Esophagus mucosa (tissue), 1 donor: ENCODE measurements around the gene AP1S3. TPM values are rescaled to one million over a fixed set of nuclear protein-coding genes. Genes with fewer than 3 reads are reported as not detected.
"Not testable (repeated sequence)": the region's sequence is repeated elsewhere in the genome, so short reads cannot be mapped to it uniquely, and the experiment has no call there.

Source experiments
- ATAC-seq: fragments of 200-7000 bp; cut with Tn5 transposase; one replicate; pipeline ENCODE4 v1.9.1; 2020
- total RNA-seq: library from RNA; stranded (reverse); gene quantifications from one replicate; pipeline ENCODE4 v1.2.4, GENCODE V29; 2023
- donor health status: DM: yes; HTN: yes; CAD: no.

Gene AP1S3
- 20.8 TPM for total RNA-seq

DNA sequence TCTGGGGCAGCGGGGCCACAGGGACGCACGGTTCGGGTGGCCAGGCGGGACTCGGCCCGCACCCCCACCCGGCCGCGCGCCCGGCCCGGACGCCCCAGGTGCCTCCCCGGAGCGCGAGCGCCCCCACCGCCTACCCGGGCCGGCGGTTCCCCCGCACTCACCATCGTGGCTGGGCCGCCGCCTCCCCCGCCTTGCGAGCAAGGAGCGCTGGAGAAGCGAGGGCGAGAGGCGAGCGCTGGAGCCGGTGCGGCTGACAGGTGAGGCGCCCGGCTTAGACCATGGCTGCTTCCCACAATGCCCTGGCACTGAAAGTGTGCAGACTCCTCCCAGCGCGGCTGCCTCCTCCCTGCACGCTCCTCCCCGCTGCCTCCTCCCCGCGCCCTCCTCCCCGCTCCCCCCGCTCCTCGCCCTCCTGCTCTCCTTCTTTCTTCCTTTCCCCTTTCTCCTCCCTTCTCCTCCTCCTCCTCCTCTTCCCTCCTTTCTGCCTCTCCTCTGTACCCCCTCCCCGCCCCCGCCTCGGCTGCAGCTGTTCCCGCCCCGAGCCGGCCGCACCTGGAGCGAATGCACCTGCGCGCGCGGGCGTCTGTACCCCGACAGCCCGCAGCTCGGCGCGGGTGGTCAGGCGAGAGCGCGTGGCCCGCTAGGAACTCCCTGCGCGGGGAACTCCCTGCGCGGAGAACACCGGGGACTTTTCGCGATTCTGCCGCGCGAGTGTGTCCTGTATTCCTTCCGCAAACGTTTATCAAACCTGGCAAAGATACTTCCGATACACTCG, at the start of gene AP1S3:
AP1S3 (minus strand) TSS at position 296 of the 775 bp plus-strand sequence; CDS start at position 164, 132 bp downstream.
- ATAC-seq, result peak; percentile 95

- peak; percentile 69 for ATAC-seq
Observed at GRCh38 chr2:223887127-223887526, 49.7 kb upstream of the AP1S3 start.

GRCh38 chr2:223886726-223887125, 49.3 kb upstream of the AP1S3 start:
- ATAC-seq, result no peak

DNA sequence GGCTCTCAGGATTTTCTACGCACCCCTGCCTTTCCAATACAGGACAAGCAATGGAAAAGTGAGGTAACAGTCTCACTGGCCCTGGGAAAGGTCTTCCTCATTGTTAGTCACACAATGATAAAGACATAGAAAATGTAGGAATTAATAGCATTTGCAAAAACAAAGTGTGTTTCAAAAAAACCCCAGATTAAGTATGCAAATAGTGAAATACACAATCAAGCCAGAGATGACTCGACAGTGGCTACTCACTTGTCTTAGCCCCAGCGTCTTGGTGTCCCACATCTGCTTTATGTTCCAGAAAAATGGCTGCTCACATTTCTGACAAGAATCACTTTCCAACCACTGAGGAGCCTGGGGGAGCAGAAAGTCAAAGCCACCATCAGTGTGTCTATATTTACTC, 47.0 kb upstream of the AP1S3 start:
- no peak for ATAC-seq

DNA sequence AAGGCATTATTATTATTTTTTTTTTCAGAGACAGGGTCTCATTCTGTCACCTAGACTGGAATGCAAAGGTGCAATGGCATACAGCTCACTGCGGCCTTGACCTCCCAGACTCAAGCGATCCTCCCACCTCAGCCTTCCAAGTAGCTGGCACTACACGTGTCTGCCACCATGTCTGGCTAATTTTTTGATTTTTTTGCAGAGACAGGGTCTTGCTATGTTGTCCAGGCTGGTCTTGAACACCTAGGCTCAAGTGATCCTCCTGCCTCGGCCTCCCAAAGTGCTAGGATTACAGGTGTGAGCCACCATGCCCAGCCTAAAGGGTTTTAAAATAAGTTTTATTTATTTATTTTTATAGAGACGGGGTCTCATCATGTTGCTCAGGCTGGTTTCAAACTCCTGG, 45.3 kb upstream of the AP1S3 start:
- ATAC-seq, result no peak

DNA sequence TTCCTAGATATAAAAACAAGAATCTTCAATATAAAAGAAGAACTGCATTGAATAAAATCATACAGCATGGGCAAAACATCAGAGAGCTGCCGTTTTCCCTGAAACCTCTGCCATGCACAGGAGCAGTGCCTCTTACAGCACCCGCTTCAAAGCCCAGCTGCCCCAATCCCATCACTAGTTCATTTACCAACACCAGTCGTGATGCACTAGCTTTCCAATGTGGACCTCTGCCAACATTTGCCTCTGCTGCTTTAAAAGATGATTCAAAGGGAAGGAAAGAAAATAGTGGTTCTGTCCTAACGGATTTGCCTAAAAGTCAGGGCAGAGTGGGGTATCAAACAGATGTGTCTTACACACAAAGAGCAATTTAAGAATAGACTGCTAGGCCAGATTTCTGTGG, 43.4 kb upstream of the AP1S3 start:
- ATAC-seq, result no peak

GRCh38 chr2:223877721-223878410, 40.5 kb upstream of the AP1S3 start:
- ATAC-seq, result no peak

DNA sequence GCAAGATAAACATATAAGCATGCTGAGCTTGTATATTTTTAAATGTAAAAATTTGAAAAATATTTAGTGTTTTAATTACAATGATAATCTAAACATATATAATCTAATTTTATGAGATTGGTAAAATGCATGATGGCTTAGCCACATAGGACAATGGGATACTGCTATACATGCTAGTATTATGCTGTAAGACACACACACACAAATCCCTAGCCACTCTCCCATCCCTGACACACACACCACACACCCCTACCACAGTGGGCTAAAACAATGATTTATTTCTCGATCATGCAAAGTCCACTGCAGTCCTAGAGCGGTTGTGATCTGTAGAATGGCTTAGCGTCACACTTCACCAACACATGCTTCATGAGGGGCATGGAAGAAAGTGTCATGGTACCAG, 36.3 kb upstream of the AP1S3 start:
- no peak for ATAC-seq

GRCh38 chr2:223872772-223873171, 35.4 kb upstream of the AP1S3 start:
- ATAC-seq, result not testable (repeated sequence)

- not testable (repeated sequence) for ATAC-seq
Observed at GRCh38 chr2:223871661-223872060, 34.3 kb upstream of the AP1S3 start.

DNA sequence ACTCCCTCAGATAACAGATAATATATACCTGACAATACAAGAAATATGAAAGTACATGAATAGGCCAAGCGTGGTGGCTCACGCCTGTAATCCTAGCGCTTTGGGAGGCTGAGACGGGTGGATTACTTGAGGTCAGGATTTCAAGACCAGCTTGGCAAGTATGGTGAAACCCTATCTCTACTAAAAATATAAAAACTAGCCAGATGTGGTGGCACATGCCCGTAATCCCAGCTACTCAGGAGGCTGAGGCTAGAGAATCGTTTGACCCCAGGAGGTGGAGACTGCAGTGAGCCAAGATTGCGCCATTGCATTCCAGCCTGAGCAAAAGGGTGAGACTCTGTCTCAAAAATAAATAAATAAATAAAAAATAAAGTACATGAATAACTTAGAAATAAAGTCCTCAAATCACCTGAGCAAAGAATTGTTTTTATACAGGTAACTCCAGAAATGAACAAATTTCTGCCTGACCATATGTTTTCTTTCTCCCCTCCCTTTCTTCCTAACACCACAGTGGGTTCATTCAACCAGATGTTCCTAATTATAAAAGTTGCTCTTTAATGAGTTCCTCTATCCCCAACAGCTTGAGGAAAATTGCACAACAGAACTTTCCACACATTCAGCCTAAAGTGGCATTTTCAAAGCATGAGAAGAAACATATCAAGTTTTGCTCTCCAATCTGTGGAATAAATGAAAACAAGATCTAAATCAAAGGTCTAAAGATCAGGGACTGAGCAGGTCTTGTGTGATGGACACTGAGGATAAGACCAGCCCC, 33.6 kb upstream of the AP1S3 start:
- ATAC-seq, result no peak

DNA sequence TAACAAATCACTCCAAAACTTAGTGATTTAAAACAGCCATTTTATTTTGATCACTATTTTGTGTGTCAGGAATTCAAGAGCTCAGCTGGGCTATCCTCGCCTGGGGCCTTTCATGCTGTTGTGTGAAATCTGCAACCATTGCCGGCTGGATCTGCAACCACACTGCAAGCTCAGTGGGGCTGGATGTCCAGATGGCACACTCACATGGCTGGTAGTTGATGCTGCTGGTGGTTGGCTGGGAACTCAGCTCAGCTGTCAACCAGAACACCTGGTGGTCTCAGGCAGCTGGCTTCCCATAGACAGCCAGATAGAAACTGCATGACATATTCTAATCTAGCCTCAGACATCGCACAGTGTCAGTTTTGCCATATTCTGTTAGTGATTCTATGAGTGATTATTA, 30.6 kb upstream of the AP1S3 start:
- ATAC-seq, result no peak

- peak; percentile 81 for ATAC-seq
Observed at GRCh38 chr2:223865907-223866508, 28.6 kb upstream of the AP1S3 start.

DNA sequence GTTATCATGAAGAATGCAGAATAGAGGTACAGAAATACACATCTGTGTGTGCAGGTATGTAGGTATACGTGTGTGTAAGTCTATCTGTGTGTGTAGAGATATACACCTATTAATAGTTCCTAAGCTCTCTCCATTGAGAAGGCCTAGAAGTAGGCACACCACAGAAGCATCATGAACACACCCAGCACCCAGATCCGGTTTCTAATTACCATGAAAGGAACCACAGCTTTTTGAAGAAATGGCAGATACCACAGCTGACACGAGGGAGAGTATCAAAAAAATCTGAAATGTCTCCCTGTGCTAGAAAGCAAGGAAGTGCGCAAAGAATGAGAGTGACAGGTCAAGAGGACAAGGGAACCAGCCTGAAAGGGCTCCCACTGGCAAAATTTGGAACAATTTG, 27.7 kb upstream of the AP1S3 start:
- peak; percentile 25 for ATAC-seq

- ATAC-seq, result no peak
Observed at GRCh38 chr2:223863491-223863890, 26.1 kb upstream of the AP1S3 start.

DNA sequence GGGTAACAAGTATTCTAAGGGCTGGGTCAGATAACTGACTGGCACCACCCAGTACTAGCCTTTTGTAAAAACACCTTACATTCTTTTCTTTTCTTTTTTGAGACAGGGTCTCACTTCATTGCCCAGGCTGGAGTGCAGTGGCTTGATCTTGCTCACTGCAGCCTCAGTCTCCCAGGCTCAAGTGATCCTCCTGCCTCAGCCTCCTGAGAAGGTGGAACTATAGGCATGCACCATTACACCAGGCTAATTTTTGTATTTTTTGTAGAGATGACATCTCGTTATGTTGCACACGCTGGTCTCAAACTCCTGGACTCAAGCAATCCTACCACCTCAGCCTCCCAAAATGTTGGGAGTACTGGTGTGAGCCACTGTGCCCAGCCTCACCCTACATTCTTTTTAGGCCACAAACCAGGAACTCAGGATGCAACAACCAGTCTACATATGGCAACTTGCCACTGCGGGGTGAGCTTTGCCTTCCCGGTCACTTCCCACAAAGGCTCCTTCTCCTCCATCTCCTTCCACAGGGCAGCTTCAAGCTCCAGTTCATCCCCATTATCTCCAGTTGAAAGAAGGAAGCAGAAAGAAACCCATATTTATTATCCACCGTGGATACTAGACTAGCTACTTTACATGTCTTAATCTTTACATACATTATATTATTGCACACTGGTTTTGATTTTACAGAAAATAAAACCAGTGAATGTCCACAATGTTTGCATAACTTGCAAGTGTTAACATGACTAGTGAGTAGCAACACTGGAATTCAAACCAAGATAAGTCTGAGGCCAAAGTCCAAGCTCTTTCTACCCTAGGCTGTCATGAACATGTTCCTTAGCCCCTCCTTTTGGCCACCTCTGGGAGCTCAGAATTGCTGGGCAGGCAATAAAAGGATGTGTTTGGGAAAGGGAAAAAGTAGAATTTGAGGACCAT, 23.7 kb upstream of the AP1S3 start:
- ATAC-seq, result peak; percentile 74

DNA sequence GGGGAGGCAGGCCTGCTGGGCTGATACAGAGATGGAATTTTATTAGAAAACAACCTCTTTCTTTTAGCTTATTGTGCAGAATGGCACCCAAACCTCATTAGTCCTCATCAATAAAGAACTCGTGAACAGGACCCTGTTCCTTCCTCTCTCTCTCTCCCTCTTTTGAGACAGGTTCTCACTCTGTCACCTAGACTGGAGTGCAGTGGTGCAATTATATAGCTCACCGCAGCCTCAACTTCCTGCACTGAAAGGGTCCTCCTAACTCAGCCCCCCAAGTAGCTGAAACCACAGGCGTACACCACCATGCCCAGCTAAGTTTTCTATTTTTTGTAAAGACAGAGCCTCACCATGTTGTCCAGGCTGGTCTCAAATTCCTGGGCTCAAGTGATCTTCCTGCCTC, 21.7 kb upstream of the AP1S3 start:
- no peak for ATAC-seq

DNA sequence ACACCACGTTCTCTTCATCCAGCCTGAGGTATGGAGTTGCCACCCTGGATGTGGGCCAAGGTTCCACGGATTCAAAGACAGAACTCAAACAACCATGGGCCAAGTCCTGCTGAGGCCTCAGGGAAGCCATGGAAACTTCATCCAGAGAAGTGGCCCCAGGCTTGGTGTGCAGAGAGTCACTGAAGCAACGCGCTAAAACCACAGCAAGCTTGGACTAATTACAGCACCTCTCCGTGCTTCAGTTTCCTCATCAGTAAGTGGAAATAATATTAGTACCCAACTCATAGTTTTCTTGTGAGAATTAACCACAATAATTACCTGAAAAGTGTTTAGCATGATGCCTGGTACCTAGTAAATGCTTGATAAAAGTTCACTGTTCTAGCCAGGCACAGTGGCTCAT, 19.2 kb upstream of the AP1S3 start:
- no peak for ATAC-seq

DNA sequence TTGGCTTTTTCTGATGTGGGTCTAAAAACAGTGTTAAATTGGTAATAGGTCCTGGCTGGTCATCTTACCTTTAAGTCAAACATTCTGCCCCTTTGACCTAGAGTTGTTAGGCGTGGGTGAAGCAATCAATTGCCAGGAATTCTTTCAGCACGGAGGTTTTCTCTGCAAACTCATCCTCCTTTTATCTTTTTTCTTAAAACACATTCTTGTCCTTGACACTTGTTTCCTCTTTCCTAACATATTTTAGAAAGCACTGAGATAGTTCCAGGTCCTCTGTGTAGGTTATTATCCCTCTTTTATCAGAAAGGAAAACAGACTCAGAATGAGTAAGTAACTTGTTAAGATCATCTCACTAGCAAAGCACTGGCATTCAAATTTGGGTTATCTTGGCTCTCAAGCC, 18.6 kb upstream of the AP1S3 start:
- no peak for ATAC-seq

DNA sequence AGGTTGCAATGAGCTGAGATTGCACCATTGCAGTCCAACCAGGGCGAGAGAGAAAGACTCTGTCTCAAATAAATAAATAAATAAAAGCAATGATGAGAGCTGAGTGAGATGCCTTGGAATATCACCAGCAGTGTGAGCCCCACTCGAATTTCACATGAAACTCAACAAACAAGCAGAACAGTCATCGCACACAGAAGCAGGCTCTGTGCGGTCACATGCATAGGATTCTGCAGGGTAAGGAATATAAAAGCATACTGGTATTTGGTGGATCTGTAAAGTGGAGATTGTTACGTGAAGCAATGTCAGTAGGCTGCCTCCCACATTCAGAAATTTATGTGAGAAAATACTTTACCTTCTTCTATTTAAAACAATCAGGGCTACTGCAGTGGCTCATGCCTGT, 18.0 kb upstream of the AP1S3 start:
- ATAC-seq, result no peak

- no peak for ATAC-seq
Observed at GRCh38 chr2:223854741-223855140, 17.4 kb upstream of the AP1S3 start.

DNA sequence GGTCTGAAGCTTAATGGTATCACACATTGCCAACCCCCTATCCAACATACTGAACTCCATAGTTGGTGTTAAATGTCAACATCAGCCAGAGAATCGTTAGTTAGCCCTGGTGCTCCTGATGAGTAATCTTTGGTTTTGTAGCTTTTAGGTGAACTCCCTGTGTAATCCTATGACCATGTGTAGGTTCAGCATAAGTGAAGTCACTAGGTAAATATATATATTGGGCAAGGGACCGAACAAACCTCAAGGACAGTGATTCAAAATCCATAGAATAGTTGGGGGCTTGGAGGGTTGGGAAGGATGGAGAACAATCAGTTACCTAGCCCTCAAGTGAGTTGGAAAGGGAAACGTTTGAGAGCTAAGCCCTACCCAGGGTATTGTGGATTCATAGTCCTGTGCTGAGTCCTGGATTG, 16.0 kb upstream of the AP1S3 start:
- peak; percentile 84 for ATAC-seq
